Activated naive CD8-positive, alpha-beta T cell treated with anti-CD3 and anti-CD28 coated beads for 36 hours (primary cell): ENCODE results near the gene PPIA. TPM values are rescaled to one million over a fixed set of nuclear protein-coding genes. Genes with fewer than 3 reads are reported as not detected.
A peak's percentile ranks its signal among the peaks of the same experiment; 100 is the strongest.
"Not testable (repeated sequence)": the region's sequence is repeated elsewhere in the genome, so short reads cannot be mapped to it uniquely, and the experiment has no call there.

Experiments
- DNase-seq: peaks from one replicate; pipeline ENCODE4 v3.0.0; 2021
- H3K27ac Mint-ChIP-seq: one replicate; pipeline ENCODE4 v1.8.0; 2022; ENCODE audit warnings: mild to moderate bottlenecking, moderate library complexity, mixed read lengths
- H3K27me3 Mint-ChIP-seq: one replicate; pipeline ENCODE4 v1.8.0; 2022; ENCODE audit warnings: mild to moderate bottlenecking, mixed read lengths
- H3K36me3 Mint-ChIP-seq: one replicate; pipeline ENCODE4 v1.8.0; 2021; ENCODE audit warnings: mild to moderate bottlenecking, mixed read lengths
- H3K4me1 Mint-ChIP-seq: one replicate; pipeline ENCODE4 v1.8.0; 2021; ENCODE audit warnings: mixed read lengths
- H3K4me3 Mint-ChIP-seq: one replicate; pipeline ENCODE4 v1.8.0; 2022; ENCODE audit warnings: mild to moderate bottlenecking, moderate library complexity, mixed read lengths
- H3K9me3 Mint-ChIP-seq: one replicate; pipeline ENCODE4 v1.8.0; 2022; ENCODE audit warnings: mixed read lengths
- total RNA-seq, 2 experiments: library from RNA; stranded (reverse); gene quantifications; one replicate each; pipeline ENCODE4 v1.2.3, GENCODE V29; 2021

PPIA gene
- total RNA-seq, 2 experiments from 2014 or later = 3,010 to 3,071 TPM

GRCh38 chr7:44791278-44792219 is 4.9 kb upstream of the PPIA start:
- DNase-seq = no peak
- H3K27me3 Mint-ChIP-seq = no peaks in the 10 kb centered on the region
- H3K9me3 Mint-ChIP-seq = no peaks in the 10 kb centered on the region
- H3K27ac Mint-ChIP-seq = no peak overlapping the region
- no peak overlapping the region for H3K4me3 Mint-ChIP-seq
- H3K4me1 Mint-ChIP-seq = peaks cover 4% of the 10 kb centered on the region
- H3K36me3 Mint-ChIP-seq = peaks cover 2% of the 10 kb centered on the region

DNA sequence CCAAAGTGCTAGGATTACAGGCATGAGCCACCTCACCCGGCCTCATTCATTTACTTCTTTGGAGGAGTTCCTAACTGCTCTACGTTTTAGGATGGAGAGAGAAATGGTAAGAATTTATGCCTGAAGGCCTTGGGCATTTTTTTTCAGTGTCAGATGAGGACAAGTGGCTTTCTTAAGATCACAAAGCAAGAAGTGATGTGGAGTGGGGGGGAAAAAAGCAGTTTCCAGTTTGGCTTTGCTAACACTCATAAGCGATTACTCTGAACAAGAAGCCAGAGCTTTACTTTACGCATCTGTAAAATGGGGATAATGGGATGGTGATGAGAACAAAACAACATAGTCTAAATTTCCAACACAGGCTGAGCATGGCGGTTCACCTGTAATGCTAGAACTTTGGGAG is 2.6 kb upstream of the PPIA start:
- no peak overlapping the region for H3K4me3 Mint-ChIP-seq
- H3K4me1 Mint-ChIP-seq = peaks cover 13% of the 10 kb centered on the region
- peaks cover 5% of the 10 kb centered on the region for H3K27me3 Mint-ChIP-seq
- no peak overlapping the region for H3K27ac Mint-ChIP-seq
- peaks cover 22% of the 10 kb centered on the region for H3K36me3 Mint-ChIP-seq
- DNase-seq = no peak
- no peaks in the 10 kb centered on the region for H3K9me3 Mint-ChIP-seq

- peaks cover 13% of the 10 kb centered on the region for H3K4me1 Mint-ChIP-seq
- DNase-seq = no peak
- H3K27ac Mint-ChIP-seq = no peak overlapping the region
- no peak overlapping the region for H3K4me3 Mint-ChIP-seq
- peaks cover 5% of the 10 kb centered on the region for H3K27me3 Mint-ChIP-seq
- H3K36me3 Mint-ChIP-seq = peaks cover 24% of the 10 kb centered on the region
- H3K9me3 Mint-ChIP-seq = no peaks in the 10 kb centered on the region
Observed at GRCh38 chr7:44794331-44794730, 2.1 kb upstream of the PPIA start.

- H3K4me3 Mint-ChIP-seq = peak overlapping the region; percentile 99
- H3K27ac Mint-ChIP-seq = peak overlapping the region; percentile 99
- peaks cover 5% of the 10 kb centered on the region for H3K27me3 Mint-ChIP-seq
- peaks cover 40% of the 10 kb centered on the region for H3K36me3 Mint-ChIP-seq
- DNase-seq = no peak
- no peaks in the 10 kb centered on the region for H3K9me3 Mint-ChIP-seq
- H3K4me1 Mint-ChIP-seq = peaks cover 25% of the 10 kb centered on the region
Observed at GRCh38 chr7:44796034-44796503, 412 bp upstream of the PPIA start.

GRCh38 chr7:44797329-44798258 is 1.1 kb downstream of the PPIA start:
- peaks cover 31% of the 10 kb centered on the region for H3K4me1 Mint-ChIP-seq
- H3K36me3 Mint-ChIP-seq = peaks cover 54% of the 10 kb centered on the region
- DNase-seq = peak; percentile 83
- peak overlapping the region; percentile 99 for H3K27ac Mint-ChIP-seq
- peaks cover 5% of the 10 kb centered on the region for H3K27me3 Mint-ChIP-seq
- H3K4me3 Mint-ChIP-seq = peak overlapping the region; percentile 99
- H3K9me3 Mint-ChIP-seq = no peaks in the 10 kb centered on the region

DNA sequence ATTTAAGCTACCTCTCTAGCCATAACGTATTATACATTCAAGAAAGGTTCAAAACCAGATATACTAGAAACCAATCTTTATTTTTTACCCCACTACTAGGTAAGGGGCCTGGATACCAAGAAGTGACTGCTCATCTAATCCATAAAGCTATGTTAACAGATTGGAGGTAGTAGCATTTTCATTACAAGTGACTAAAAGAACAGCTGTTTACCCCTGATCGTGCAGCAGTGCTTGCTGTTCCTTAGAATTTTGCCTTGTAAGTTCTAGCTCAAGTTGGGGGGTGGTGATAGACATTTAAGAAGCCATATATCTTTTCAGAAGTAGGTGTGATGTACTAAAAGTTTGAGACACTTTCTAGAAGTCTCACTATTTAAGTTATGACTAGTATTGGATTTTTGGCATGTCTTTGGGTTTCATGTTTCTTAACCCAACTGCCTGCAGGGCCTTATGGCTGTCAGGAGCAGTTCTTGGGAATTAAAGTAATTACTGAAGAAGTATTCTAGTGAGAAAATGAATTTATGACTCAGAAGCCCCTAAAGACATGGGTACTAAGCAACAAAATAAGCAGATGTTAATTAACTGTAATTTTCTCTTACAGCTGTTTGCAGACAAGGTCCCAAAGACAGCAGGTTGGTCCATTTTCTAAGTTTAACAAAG is 2.3 kb downstream of the PPIA start:
- H3K4me3 Mint-ChIP-seq = peak overlapping the region; percentile 99
- peaks cover 57% of the 10 kb centered on the region for H3K36me3 Mint-ChIP-seq
- H3K27me3 Mint-ChIP-seq = peaks cover 5% of the 10 kb centered on the region
- DNase-seq = no peak
- H3K27ac Mint-ChIP-seq = peak overlapping the region; percentile 99
- H3K9me3 Mint-ChIP-seq = no peaks in the 10 kb centered on the region
- H3K4me1 Mint-ChIP-seq = peaks cover 31% of the 10 kb centered on the region

DNA sequence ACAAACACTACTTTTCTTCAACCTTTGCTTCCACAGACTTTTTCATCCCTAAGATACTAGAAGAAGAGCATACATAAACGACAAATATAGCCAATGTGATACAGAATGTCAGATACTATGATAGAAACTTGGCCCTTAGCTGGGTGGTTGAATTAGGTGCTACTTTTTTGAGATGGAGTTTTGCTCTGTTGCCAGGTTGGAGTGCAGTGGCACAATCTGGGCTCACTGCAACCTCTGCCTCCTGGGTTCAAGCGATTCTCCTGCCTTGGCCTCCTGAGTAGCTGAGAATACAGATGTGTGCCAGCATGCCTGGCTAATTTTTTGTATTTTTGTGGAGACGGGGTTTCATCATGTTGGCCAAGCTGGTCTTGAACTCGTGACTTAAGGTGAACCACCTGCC is 3.5 kb downstream of the PPIA start:
- no peak for DNase-seq
- H3K4me1 Mint-ChIP-seq = peaks cover 31% of the 10 kb centered on the region
- no peaks in the 10 kb centered on the region for H3K9me3 Mint-ChIP-seq
- peaks cover 5% of the 10 kb centered on the region for H3K27me3 Mint-ChIP-seq
- H3K27ac Mint-ChIP-seq = peak overlapping the region; percentile 81
- peak overlapping the region; percentile 72 for H3K4me3 Mint-ChIP-seq
- peaks cover 59% of the 10 kb centered on the region for H3K36me3 Mint-ChIP-seq

GRCh38 chr7:44801890-44802289 is 5.4 kb downstream of the PPIA start:
- no peak overlapping the region for H3K4me3 Mint-ChIP-seq
- peak overlapping the region; percentile 27 for H3K27ac Mint-ChIP-seq
- DNase-seq = no peak
- H3K36me3 Mint-ChIP-seq = peaks cover 57% of the 10 kb centered on the region
- H3K27me3 Mint-ChIP-seq = peaks cover 5% of the 10 kb centered on the region
- peaks cover 31% of the 10 kb centered on the region for H3K4me1 Mint-ChIP-seq
- no peaks in the 10 kb centered on the region for H3K9me3 Mint-ChIP-seq

DNA sequence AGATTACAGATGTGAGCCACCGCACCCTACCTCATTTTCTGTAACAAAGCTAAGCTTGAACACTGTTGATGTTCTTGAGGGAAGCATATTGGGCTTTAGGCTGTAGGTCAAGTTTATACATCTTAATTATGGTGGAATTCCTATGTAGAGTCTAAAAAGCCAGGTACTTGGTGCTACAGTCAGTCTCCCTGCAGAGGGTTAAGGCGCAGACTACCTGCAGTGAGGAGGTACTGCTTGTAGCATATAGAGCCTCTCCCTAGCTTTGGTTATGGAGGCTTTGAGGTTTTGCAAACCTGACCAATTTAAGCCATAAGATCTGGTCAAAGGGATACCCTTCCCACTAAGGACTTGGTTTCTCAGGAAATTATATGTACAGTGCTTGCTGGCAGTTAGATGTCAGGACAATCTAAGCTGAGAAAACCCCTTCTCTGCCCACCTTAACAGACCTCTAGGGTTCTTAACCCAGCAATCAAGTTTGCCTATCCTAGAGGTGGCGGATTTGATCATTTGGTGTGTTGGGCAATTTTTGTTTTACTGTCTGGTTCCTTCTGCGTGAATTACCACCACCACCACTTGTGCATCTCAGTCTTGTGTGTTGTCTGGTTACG is 6.0 kb downstream of the PPIA start:
- Mint-ChIP-seq H3K36me3 (peaks cover 51% of the 10 kb centered on the region), H3K4me1 (peaks cover 27% of the 10 kb centered on the region), H3K4me3 (no peak overlapping the region)

GRCh38 chr7:44803828-44804519 is 7.5 kb downstream of the PPIA start:
- peaks cover 36% of the 10 kb centered on the region for H3K36me3 Mint-ChIP-seq
- peak overlapping the region; percentile 58 for H3K27ac Mint-ChIP-seq
- peaks cover 21% of the 10 kb centered on the region for H3K4me1 Mint-ChIP-seq

More for the DNA sequence above, 6.0 kb downstream of the PPIA start:
- no peak for DNase-seq
- Mint-ChIP-seq H3K27ac (peak overlapping the region; percentile 27), H3K27me3 (peaks cover under 1% of the 10 kb centered on the region), H3K9me3 (no peaks in the 10 kb centered on the region)

GRCh38 chr7:44805950-44806349 is 9.5 kb downstream of the PPIA start:
- H3K36me3 Mint-ChIP-seq = peaks cover 20% of the 10 kb centered on the region
- no peaks in the 10 kb centered on the region for H3K27me3 Mint-ChIP-seq
- peaks cover 10% of the 10 kb centered on the region for H3K4me1 Mint-ChIP-seq
- no peaks in the 10 kb centered on the region for H3K9me3 Mint-ChIP-seq
- no peak overlapping the region for H3K4me3 Mint-ChIP-seq
- no peak for DNase-seq
- H3K27ac Mint-ChIP-seq = no peak overlapping the region

More at GRCh38 chr7:44803828-44804519, 7.5 kb downstream of the PPIA start:
- not testable (repeated sequence) for DNase-seq, H3K9me3 Mint-ChIP-seq, H3K27me3 Mint-ChIP-seq, H3K4me3 Mint-ChIP-seq

DNA sequence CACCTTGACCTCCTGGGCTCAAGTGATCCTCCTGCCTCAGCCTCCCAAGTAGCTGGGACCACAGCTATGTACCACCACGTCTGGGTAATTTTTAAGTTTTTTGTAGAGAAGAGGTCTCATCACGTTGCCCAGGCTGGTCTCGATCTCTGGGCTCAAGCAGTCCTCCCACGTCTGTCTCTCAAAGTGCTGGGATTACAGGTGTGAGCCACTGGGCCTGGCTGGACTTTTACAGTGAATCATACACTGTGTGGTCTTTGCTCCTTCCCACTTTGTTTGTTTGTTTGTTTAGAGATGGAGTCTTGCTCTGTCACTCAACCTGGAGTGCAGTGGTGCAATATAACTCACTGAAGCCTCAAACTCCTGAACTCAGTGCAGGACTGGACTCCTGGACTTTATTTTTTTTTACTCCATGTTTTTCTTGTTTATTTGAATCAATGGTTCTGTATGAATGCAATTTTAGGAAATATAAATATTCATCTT is 12.5 kb downstream of the PPIA start:
- Mint-ChIP-seq H3K27me3 (no peaks in the 10 kb centered on the region), H3K27ac (peak overlapping the region; percentile 65), H3K36me3 (peaks cover 2% of the 10 kb centered on the region), H3K4me3 (no peak overlapping the region), H3K9me3 (no peaks in the 10 kb centered on the region), H3K4me1 (peaks cover 2% of the 10 kb centered on the region)
- no peak for DNase-seq

DNA sequence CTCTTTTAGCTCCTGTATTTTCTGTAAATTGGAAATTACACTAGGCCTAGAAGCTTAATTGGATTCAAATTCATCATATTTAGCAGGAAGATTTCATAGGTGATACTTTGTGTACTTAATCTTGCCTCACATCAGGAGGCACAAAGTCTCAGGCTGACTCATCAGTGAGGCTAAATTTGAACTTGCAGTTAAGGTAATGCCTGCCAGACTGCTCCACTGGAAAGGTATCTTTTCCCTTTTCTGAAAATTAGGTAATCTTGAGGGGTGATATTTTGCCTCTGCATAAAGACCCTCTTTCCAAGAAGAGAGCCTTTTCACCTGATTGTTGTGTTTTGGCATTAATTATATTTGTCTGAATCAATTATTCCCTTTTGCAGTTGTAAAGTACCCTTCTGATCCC is 14.6 kb downstream of the PPIA start:
- Mint-ChIP-seq H3K4me1 (peaks cover 2% of the 10 kb centered on the region), H3K27ac (no peak overlapping the region), H3K27me3 (no peaks in the 10 kb centered on the region), H3K4me3 (no peak overlapping the region), H3K36me3 (no peaks in the 10 kb centered on the region), H3K9me3 (no peaks in the 10 kb centered on the region)
- no peak for DNase-seq

DNA sequence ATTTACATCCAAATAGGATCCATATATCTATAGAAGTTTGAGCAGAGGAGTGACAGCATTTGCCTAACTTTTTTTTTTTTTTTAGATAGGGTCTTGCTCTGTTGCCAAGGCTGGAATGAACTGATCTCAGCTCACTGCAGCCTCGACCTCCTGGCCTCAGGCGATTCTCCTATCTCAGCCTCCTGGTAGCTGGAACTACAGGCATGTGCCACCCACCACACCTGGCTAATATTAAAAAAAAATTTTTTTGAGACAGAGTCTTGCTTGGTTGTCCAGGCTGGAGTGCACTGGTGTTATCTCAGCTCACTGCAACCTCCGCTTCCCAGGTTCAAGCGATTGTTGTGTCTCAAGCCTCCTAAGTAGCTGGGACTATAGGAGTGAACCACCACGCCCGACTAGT is 15.1 kb downstream of the PPIA start:
- Mint-ChIP-seq H3K4me3 (no peak overlapping the region), H3K4me1 (peaks cover 2% of the 10 kb centered on the region), H3K36me3 (no peaks in the 10 kb centered on the region), H3K9me3 (no peaks in the 10 kb centered on the region), H3K27ac (no peak overlapping the region), H3K27me3 (no peaks in the 10 kb centered on the region)
- no peak for DNase-seq
